NCI-H748 (cell line): Measurements from ENCODE around the gene COG7.

Source experiments
- DNase-seq: peaks from one replicate; lab custom pipeline; 2025; ENCODE audit not compliant: unreplicated experiment; lab: John Stamatoyannopoulos, UW

Gene COG7

DNA sequence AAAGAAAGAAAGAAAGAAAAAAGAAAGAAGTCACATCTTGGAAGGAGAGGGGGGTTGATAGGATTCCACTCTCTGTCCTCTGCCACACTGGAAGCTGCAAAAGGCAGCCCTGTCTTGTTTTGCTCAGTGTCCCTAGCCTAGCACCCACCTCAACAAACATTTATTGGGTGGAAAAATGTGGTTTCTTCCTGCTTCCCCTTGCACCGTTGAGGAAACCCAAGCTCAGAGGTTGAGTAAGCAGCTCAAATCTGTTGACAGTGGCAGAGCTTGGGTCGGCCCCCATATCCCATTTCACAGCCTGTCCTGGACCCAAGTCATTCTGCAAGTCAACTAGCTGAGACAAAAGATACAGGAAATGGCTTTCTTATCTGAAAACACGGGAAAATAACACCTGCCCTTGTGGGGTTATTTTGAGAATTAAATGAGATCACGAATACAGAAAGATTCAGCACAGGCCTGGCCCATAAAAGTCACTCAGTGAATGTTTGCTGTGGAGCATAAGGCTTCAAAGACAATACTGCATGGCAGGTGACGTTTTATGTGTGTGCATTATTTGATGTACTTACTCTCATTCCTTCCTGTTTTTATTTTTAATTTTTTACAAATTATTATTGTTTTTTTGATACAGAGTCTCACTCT is 87.3 kb downstream of the COG7 start:
- peak; percentile 55 for DNase-seq

DNA sequence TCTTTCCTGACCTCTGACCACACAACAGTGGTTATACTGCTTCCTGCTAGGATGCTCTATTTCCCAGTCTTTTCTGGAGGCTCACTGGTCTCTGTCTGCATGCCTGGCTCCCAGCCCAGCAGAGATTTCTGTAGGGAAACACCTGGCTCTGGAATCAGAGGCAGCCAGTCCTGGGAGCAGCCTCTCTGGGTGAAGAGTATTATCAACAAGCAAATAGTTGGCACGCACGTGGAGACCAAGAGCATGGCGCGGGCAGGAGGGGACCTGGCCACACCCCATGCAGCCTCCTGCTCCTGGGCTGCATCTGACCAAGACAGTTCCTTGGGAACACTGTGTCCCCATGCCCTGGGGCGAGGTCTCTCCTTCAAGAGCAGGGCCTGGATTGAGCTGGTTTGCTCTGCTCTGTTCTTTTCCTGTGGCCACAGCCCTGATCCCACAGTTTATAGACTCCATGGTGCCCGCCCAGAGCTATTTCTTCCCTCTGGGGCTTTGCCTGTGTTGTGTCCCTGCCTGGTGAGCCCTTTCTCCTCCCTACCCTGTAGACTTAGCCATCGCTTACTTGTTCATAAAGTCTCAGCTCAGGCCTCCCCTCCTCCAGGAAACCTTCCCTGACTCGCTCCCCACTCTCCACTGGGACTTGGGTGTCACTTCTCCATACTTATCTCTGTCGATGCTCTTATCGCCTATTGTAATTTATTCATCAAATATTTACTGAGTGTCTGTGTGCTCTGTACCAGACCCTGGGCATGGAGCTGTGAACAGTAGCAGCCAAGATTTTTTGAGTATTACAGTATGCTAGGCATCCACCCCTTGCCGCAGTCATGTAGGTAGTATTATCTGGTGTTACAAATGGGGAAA is 90.3 kb downstream of the COG7 start:
- DNase-seq: peak; percentile 64

DNA sequence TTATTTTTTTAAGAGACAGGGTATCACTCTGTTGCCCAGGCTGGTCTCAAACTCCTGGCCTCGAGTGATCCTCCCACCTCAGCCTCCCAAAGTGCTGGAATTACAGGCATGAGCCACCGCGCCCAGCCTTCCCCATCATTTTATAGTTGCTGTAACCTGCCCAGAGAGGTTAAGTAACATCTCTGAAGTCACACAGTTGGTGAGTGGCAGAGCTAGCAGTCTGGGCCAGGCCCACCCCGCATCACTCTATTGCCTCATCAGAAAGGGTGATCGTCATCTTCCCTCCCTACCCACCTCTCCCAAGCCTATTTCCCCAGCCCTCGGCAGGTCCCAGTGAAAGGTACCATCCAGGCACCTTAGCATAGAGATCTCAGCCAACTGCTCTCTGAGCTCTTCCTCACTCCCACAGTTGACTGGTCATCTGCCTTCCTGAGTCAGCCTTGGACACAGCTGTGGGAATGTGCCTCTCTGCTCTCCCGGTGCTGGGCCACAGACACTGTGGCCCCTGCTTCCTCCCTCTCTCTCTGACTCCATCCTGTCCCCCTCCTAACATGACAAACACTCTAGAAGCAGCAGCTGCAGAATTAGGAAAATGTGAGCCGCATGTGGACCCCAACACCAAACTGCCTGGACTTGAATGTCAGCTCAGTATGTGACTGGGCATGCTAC is 93.8 kb downstream of the COG7 start:
- DNase-seq: no peak

DNA sequence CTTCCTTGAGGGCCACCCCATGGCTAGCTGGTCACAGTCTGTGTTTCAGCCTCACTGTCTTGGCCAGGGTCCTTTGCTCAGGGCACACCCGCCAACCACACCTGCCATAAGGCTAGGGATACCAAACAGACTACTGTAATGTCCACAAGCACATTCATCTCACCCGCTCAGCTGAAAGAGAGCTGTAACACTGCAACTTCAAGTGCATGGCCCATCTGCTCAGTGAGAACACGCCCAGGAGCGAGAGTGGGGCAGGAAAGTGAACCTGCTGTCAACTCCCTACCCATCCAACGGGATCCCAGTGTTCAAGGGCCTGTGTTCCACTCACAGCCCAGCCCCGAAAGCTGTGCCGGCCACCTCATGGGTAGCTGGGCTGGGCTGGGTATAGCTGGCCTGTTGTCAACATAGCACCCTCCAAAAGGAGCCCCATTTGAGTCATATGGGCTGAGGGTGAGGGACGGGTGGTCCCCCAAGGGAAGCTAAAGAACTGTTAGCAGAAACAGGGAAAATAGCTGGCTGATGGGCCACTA is 95.2 kb downstream of the COG7 start:
- DNase-seq: peak; percentile 13

DNA sequence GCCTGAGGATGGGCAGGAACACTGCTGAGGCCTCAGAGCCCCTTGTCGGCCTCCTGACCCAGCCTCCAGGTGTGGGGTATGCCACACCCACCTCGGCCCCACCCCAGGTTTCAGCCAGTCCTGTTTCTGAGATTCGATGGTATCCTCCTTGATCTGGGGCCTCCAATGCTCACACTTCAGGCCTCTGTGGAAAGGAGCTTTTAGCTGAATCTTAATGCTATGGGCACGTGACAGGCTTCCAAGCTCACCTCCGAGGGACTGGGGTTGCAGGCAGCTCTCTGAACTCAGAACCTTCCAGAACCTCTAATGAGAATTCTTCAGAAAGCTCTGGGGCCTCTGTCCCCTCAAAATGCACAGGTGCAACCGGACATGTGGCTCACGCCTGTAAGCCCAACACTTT is 96.0 kb downstream of the COG7 start:
- DNase-seq: no peak

DNA sequence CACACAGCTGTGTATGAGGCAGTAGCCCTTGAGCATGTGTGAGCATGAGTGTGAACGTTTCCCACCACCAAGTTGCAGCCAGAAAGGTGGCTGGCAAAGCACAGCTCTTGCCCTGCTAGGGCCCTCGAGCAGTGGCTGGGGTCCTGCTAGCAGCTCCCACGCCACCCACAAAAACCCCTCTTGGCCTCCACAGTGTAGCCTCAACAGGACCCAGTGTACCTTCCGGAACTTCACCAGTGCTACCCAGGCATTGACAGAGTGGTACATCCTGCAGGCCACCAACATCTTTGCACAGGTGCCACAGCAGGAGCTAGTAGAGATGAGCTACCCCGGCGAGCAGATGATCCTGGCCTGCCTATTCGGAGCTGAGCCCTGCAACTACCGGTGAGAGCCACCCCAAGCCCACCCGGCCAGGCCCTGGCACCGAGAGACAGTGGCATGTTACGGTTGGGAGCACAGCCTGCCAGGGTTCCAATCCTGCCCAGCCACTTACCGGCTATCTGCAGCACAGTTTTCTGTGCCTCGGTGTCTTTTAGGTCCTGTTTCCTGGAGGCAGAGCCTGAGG is 97.8 kb downstream of the COG7 start:
- no peak for DNase-seq

DNA sequence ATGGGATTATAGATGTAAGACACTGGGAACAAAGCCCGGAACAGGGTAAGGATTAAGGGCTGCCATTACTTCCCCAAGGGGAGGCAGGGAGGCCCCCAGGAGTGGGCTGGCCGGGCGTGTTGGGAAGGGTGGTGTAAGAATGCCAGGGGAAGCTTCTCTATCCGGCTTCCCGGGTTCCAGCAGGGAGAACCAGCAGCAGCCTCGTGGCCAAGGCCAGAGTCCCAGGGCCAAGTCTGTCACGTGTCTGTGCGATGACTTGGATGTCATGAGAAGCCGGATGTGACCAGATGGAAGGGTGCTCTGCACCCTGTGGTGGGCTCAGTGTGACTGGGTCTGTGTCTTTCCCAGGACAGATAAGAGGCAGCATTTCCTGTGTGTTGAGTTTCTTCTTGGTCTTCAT is 98.7 kb downstream of the COG7 start:
- no peak for DNase-seq

DNA sequence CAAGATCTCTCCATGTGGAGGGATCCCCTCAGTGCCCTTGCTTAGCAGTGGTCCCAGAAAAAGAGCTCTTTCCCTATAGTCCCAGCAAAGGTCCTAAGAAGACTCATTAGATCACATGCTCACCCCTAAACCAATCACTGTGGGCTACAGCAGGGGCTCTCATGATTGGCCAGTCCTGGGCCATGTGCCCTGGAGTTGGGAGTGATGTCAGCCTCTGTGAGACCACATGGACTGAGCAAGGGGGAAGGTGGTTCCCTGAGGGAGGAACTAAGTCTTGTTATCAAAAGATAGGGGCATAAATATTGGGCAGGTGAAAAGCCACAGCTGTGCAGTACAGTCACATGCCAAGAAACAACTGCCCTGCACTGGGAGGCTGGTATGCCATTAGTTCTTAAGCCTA is 99.5 kb downstream of the COG7 start:
- no peak for DNase-seq

DNA sequence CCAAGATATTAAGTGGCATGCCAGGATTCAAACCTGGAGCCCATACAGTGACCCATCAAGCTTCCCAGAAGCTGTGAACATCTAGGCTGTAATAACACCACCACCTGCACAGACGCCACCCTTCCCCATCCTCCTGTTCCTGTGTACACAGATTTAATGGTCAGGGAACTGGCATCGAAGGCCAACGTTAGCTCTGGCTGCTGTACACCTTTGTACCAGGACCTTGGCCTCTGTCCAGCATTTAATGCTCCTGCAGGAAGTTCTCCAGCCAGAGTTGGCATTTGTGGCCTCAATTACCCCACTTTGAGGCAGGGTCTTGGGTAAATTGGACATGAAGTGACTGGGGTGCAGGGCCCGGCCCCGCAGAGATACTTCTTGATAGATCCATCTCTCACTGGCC is 101.6 kb downstream of the COG7 start:
- peak; percentile 6 for DNase-seq

DNA sequence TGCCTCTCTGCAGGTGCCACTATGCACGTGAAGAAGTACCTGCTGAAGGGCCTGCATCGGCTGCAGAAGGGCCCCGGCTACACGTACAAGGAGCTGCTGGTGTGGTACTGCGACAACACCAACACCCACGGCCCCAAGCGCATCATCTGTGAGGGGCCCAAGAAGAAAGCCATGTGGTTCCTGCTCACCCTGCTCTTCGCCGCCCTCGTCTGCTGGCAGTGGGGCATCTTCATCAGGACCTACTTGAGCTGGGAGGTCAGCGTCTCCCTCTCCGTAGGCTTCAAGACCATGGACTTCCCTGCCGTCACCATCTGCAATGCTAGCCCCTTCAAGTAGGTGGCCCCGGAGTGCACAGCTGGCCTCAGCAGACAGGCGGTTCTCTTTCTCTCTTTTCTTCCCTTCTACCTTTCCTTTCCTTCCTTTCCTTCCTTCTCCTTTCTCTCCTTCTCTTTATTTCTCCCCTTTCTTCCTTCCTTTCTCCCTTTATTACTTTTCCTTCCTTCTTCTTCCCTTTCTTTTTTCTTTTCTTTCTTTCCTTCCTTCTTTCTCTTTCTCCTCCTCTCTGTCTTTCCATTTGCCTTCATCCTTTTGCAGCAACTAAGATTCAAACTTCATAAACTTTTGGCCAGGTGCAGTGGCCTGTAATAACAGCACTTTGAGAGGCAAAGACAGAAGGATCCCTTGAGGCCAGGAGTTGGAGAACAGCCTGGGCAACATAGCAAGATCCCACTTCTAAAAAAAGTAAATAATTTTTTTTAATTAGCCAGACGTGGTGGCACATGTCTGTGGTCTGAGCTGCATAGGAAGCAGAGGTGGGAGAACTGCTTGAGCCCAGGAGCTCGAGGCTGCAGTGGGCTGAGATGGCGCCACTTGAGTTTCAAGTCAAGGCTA is 104.2 kb downstream of the COG7 start:
- DNase-seq: no peak

DNA sequence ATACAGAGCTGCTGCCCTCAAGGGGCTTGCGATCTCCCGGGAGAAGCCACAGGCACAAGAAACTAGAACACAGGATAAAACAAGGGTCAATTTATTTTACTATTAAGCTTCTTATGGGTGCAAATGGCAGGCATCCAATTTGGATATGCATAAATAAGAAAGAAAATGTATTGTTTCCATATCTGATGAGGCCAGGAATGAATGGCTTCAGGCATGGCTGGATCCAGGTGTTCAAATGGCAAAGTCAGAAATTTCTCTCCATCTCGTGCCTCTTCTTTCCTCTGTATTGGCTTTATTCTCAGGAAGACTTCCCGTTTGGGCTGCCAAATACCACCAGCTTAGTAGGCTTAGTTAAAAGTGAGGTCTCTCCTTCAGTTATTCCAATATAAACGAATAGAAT is 107.8 kb downstream of the COG7 start:
- DNase-seq: no peak

DNA sequence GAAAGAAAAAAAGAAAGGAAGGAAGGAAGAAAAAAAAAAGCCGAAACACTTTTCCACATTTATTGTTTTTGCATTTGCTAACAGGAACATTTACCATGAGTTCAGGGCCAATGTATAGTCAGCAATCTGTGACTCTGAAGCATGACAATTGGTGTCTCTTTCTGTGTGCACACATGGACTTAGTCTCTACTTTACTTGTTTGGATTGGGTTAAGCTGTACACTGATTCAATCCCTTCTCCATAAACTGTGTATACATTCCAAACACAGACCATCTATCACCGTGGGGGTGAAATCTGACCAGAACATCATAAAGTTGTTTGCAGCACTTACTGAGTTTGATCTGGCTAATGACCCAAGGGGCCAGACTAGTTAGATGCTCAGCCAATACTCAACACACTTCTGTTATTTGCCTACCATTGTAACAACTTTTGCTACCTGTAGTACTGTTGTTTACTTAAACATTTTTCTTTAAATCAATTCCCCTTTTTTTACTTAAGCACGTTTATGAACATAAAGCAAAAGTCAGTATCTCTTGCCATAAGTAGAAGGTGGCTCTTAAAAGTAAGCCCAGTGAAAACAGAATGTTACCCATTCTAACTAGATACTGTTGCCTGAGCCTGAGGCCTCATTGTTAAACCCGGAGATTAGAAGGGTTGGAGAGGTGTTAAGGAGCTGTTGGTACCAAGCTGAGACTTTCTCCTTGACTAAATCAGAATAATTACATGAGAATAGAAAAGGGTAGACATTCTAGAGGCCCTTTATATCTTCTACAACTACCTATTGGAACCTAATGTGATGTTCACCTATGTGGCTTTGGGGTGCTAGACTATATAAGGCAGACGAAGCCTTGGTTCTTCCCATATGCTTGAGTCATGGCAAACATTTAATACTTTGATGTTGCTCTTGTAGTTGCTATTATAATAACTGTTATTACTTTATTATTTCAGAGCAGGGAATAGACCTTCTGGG is 109.1 kb downstream of the COG7 start:
- DNase-seq: no peak

DNA sequence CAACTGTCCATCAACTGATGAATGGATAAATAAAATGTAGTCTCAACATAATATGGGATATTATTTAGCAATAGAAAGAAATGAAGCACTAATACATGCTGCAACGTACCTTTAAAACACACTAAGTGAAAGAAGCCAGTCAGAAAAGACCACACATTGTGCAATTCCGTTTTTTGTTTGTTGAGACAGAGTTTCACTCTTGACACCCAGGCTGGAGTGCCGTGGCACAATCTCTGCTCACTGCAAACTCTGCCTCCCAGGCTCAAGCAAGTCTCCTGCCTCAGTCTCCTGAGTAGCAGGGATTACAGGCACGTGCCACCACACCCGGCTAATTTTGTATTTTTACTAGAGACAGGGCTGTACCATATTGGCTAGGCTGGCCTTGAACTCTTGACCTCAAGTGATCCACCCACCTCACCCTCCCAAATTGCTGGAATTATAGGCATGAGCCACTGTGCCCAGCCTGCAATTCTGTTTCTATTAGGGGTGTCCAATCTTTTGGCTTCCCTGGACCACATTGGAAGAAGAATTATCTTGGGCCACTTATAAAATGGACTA is 110.8 kb downstream of the COG7 start:
- DNase-seq: no peak

DNA sequence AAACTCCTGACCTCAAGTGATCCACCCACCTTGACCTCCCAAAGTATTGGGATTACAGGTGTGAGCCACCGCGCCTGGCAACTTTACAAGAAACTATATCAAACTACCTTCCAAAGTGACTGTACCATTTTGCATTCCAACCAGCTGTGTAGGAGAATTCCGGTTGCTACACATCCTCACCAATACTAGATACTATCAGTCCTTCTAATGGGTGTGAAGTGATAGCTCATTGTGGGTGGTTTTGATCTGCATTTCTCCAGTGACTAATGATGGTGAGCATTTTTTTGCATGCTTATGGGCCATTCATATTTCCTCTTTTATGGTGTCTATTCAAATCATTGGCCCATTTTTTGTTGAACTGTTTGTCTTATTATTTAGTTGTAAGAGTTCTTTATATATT is 113.2 kb downstream of the COG7 start:
- DNase-seq: no peak
